ENCODE data around the gene NINJ1. TPM values are rescaled to one million over a fixed set of nuclear protein-coding genes. Genes with fewer than 3 reads are reported as not detected.
A peak's percentile ranks its signal among the peaks of the same experiment; 100 is the strongest.

The NINJ1 gene
- total RNA-seq, 1 experiment from 2014 or later, result 30.5 TPM

DNA sequence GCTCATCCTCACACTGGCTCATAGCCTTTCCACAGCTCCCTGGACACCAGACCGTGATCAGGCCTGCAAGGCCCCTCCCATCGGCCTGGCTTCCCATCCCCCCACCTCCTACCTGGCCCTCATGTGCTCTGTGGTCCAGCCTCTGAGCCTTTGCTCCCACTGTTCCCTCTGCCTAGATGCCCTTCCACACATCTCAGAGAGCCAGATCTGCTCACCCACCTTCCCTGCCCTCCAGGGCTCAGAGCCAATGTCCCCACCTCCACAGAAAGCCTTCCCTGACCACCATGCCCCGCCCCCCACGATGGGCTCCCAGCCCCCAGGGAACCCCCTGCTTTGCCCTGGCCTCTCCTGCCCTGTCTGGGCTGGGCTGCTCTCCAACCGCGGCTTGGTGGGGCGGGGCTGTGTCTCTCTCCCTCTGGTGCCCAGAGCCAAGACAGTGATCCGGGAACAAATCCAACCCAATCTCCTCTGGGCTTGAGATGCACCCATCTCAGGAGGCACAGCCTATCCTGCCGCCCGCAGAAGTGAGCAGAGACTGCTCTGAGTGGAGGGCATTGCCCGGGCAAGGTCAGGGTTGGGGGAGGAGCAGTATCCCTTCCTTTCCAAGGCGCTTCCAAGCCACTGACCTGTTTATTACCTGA, 1.6 kb downstream of the NINJ1 start:
- POLR2A ChIA-PET (ENCODE audit: unreplicated experiment), result no interaction called here
- peak; percentile 31 for ATAC-seq
- intact Hi-C loops (cut with micrococcal nuclease), result no loop called here

DNA sequence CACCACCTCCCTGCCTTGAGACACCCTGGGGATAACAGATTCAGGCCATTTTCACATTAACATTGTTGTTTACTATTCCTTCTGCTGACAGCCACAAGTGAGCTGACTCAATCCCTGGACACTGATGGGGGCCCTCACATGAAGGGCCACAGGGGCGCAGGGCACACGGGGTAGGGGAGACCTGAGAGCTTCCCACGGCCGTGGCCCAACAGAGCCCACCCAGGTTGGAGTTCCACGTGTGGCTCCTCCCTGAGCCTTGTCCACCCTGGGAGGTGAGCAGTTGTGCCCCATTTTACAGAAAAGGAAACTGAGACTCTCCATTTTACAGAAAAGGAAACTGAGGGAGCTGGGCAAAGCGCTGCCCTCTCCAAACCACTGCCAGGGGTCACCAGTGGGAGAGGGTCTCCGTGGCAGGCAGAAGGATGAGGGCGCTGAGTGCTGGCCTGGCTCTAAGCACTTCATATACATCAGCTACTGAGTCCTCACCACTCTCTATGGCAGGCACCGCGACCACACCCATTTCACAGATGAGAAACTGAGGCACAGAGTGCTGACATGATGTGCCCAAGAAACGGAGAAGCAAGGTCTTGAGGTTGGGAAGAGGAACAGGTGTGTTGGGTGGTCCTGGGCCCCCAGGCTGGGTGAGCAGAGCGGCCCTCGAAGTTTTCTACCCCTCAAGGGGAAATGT, 2.3 kb downstream of the NINJ1 start:
- ATAC-seq (no peak), DNase-seq (no peak)
- no peaks in the 10 kb centered on the region for H3F3A ChIP-seq (ENCODE audit: low read length, unreplicated experiment)
- H3K4me2 ChIP-seq (ENCODE audit: low read length), result peak overlapping the region; percentile 98; the same call in 1 of the 2 replicates
- no peak overlapping the region for H3K27ac ChIP-seq (ENCODE audit: low read length)
- H3K4me1 ChIP-seq (ENCODE audit: insufficient read depth, low read length), result peaks cover 19% of the 10 kb centered on the region
- no peak overlapping the region for H2AFZ ChIP-seq (ENCODE audit: low read length)
- peaks cover 23% of the 10 kb centered on the region for H3K79me2 ChIP-seq (ENCODE audit: low read length)
- no peaks in the 10 kb centered on the region for H3K36me3 ChIP-seq (ENCODE audit: low read depth, low read length)
- no TSS peak for BruUV-seq (replicated peaks)
- H3K27me3 ChIP-seq (ENCODE audit: low read length), result no peaks in the 10 kb centered on the region
- TF ChIP-seq EZH2 (IDR thresholded peaks at IDR 0.05; ENCODE audit: low read length, unreplicated experiment) (no peak), EZH2phosphoT487 (IDR thresholded peaks at IDR 0.05; ENCODE audit: borderline replicate concordance, low read length) (no peak), CTCF (conservative IDR thresholded peaks at IDR 0.05; ENCODE audit: low read depth, low read length) (no peak)
- CTCF ChIA-PET, result no interaction called here
- H3K9me2 ChIP-seq (replicated peaks; ENCODE audit: low read length), result no peaks in the 10 kb centered on the region
- POLR2A ChIA-PET (ENCODE audit: unreplicated experiment), result no interaction called here
- H3K9me3 ChIP-seq (ENCODE audit: low read length), result no peaks in the 10 kb centered on the region
- H3K4me3 ChIP-seq (ENCODE audit: low read length), result no peak overlapping the region
- no peaks in the 10 kb centered on the region for H4K20me1 ChIP-seq (ENCODE audit: low read length)
- H3K9ac ChIP-seq (ENCODE audit: low read length), result no peak overlapping the region
- intact Hi-C loops (cut with micrococcal nuclease), result no loop called here

More for the DNA sequence above, 1.6 kb downstream of the NINJ1 start:
- Histone ChIP-seq H3K4me2 (ENCODE audit: low read length) (peak overlapping the region; percentile 98), H3K9ac (ENCODE audit: low read length) (no peak overlapping the region), H3K4me3 (ENCODE audit: low read length) (peak overlapping the region; percentile 88), H3K79me2 (ENCODE audit: low read length) (peaks cover 23% of the 10 kb centered on the region), H3K9me3 (ENCODE audit: low read length) (no peaks in the 10 kb centered on the region), H4K20me1 (ENCODE audit: low read length) (no peaks in the 10 kb centered on the region), H3K27me3 (ENCODE audit: low read length) (no peaks in the 10 kb centered on the region), H3K9me2 (replicated peaks; ENCODE audit: low read length) (no peaks in the 10 kb centered on the region), H3K4me1 (ENCODE audit: insufficient read depth, low read length) (peaks cover 19% of the 10 kb centered on the region), H3K27ac (ENCODE audit: low read length) (no peak overlapping the region), H3F3A (ENCODE audit: low read length, unreplicated experiment) (no peaks in the 10 kb centered on the region), H3K36me3 (ENCODE audit: low read depth, low read length) (no peaks in the 10 kb centered on the region), H2AFZ (ENCODE audit: low read length) (peak overlapping the region; percentile 93; the same call in 1 of the 2 replicates)
- no peak for TF ChIP-seq EZH2 (IDR thresholded peaks at IDR 0.05; ENCODE audit: low read length, unreplicated experiment)
- no peak for TF ChIP-seq CTCF (conservative IDR thresholded peaks at IDR 0.05; ENCODE audit: low read depth, low read length)
- no peak for TF ChIP-seq EZH2phosphoT487 (IDR thresholded peaks at IDR 0.05; ENCODE audit: borderline replicate concordance, low read length)
- CTCF ChIA-PET, result no interaction called here
- no TSS peak for BruUV-seq (replicated peaks)
- peak; percentile 23 for DNase-seq
